ENCODE data around the gene SRSF2.

DNA sequence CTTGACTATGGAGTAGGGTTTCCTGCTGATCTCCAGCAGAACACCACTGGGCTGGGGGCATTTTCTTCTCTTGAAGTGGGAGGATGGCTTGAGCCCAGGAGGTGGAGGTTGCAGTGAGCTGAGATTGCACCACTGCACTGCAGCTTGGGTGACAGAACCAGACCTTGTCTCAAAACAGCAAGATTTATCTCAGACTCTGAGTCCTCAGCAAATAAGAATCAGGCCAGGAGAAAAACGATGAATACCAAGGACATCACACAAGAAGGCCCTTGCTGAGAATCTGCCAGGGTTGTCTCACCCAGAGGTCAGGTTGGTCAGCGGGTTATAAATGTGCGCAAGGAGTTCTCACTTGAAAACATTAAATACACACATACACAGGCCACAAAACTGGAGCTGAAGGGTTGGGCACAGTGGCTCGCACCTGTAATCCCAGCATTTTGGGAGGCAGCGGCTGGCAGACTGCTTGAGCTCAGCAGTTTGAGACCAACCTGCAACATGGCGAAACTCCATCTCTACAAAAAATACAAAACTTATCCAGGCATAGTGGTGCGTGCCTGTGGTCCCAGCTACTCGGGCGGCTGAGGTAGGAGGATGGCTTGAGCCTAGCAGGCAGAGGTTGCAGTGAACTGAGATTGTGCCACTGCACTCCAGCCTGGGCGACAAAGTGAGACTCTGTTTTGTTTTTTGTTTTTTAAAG lies 34.0 kb downstream of the SRSF2 start:
- no peak for TF ChIP-seq POLR2AphosphoS5 (IDR thresholded peaks at IDR 0.05; ENCODE audit: low read depth, low read length)
- no peak for TF ChIP-seq POLR2A (IDR thresholded peaks at IDR 0.05; ENCODE audit: low read depth, low read length)
